Astrocyte (in vitro differentiated cells and primary cell): ENCODE results near the gene RBBP8NL.

ENCODE experiments used
- CTCF ChIP-seq: IDR thresholded peaks from 2 replicates; pipeline ENCODE4 v1.5.1; 2011; ENCODE audit warnings: low read depth, mild to moderate bottlenecking, inconsistent platforms, low read length, moderate library complexity; ENCODE audit not compliant: insufficient read depth
- EZH2 ChIP-seq: IDR thresholded peaks from 2 replicates; pipeline ENCODE4 v1.6.1; 2012; ENCODE audit warnings: mild to moderate bottlenecking, low read length, inconsistent platforms; ENCODE audit not compliant: insufficient read depth

DNA sequence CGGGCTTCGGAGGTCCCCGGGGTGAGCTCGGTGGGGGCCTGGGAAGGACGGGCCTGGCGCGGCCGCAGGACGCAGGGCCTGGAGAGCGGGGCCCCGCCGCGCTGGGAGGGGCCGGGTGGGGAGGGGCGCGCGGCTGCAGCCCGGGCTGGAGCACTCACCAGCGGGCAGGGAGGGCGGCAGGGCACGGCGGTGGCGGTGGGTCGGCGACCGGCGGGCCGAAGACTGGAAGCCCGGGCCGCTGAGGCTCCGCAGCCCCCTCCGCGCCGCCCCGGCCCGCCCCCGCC, 48.4 kb upstream of the RBBP8NL start, which contains the start of gene GATA5:
- no peak for TF ChIP-seq CTCF
- no peak for TF ChIP-seq EZH2
